Mesothelial cell of epicardium (in vitro differentiated cells): ENCODE results near the gene IFT43. TPM values are rescaled to one million over a fixed set of nuclear protein-coding genes. Genes with fewer than 3 reads are reported as not detected.

ENCODE experiments used
- DNase-seq, 2 experiments: peaks; one replicate each; pipeline ENCODE4 v3.0.0; 2021; ENCODE audit warnings: low spot score in 2 of 2; ENCODE audit not compliant: unreplicated experiment in 2 of 2
- H3K27ac Mint-ChIP-seq: 2 replicates; pipeline ENCODE4 v1.8.0; 2021; ENCODE audit warnings: mixed read lengths
- H3K27me3 Mint-ChIP-seq: 2 replicates; pipeline ENCODE4 v1.8.0; 2021; ENCODE audit warnings: low read depth, mixed read lengths
- H3K36me3 Mint-ChIP-seq: 2 replicates; pipeline ENCODE4 v1.8.0; 2021; ENCODE audit warnings: mixed read lengths
- H3K4me1 Mint-ChIP-seq: 2 replicates; pipeline ENCODE4 v1.8.0; 2021; ENCODE audit warnings: mixed read lengths
- H3K4me3 Mint-ChIP-seq: 2 replicates; pipeline ENCODE4 v1.8.0; 2021; ENCODE audit warnings: mild to moderate bottlenecking, moderate library complexity, mixed read lengths
- H3K9me3 Mint-ChIP-seq: 2 replicates; pipeline ENCODE4 v1.8.0; 2021; ENCODE audit warnings: mixed read lengths
- total RNA-seq: library from RNA; stranded (reverse); gene quantifications from 3 replicates; pipeline ENCODE4 v1.2.1, GENCODE V29; 2021
- TF ChIP-seq, protein P1 (sequence below): fragments of 200-600 bp; sonication (generic); IDR thresholded peaks from one replicate; pipeline ENCODE4 v1.5.0; 2021; ENCODE audit warnings: antibody characterized with exemption; ENCODE audit not compliant: unreplicated experiment

Gene IFT43
- total RNA-seq, 1 donor from 2014 or later = 46.0 TPM

DNA sequence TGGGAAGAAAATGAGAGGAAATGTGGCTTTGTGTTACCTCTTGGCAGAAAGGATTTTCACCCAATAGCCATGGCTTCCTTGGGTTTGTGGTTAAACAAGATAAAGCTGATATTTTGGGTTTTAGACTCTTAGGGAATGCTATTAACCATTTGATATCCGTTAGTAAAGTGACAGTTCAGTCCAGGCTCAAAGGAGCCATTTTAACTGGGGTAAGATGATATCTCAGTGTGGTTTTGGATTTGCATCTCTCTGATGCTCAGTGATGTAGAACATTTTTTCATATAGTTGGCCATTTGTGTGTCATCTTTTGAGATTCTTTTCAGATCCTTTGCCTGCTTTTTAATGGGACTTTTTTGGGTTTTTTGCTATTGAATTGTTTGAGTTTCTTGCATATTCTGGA is 30.1 kb downstream of the IFT43 start:
- peaks cover 88% of the 10 kb centered on the region for H3K36me3 Mint-ChIP-seq
- no peak overlapping the region for H3K4me3 Mint-ChIP-seq
- no peaks in the 10 kb centered on the region for H3K27me3 Mint-ChIP-seq
- TF ChIP-seq, protein P1, sequence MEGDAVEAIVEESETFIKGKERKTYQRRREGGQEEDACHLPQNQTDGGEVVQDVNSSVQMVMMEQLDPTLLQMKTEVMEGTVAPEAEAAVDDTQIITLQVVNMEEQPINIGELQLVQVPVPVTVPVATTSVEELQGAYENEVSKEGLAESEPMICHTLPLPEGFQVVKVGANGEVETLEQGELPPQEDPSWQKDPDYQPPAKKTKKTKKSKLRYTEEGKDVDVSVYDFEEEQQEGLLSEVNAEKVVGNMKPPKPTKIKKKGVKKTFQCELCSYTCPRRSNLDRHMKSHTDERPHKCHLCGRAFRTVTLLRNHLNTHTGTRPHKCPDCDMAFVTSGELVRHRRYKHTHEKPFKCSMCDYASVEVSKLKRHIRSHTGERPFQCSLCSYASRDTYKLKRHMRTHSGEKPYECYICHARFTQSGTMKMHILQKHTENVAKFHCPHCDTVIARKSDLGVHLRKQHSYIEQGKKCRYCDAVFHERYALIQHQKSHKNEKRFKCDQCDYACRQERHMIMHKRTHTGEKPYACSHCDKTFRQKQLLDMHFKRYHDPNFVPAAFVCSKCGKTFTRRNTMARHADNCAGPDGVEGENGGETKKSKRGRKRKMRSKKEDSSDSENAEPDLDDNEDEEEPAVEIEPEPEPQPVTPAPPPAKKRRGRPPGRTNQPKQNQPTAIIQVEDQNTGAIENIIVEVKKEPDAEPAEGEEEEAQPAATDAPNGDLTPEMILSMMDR = no peak
- H3K9me3 Mint-ChIP-seq = peaks cover 36% of the 10 kb centered on the region
- no peak for DNase-seq
- H3K4me1 Mint-ChIP-seq = peaks cover 2% of the 10 kb centered on the region
- H3K27ac Mint-ChIP-seq = no peak overlapping the region

DNA sequence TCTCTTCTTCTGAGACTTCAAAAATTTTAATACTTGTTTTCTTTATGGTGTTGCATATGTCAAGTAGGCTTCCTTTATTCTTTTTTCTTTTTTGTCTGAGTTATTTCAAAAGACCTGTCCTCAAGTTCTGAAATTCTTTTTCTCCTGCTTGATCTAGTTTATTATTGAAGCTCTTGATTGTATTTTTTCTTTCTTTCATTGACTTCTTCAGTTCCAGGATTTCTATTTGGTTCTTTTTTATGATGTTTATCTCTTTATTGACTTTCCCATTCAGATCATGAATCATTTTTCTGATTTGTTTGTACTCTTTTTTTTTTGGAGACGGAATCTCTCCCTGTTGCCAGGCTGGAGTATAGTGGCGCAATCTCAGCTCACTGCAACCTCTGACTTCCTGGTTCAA is 34.1 kb downstream of the IFT43 start:
- Mint-ChIP-seq H3K4me1 (peaks cover 12% of the 10 kb centered on the region), H3K27me3 (no peaks in the 10 kb centered on the region), H3K36me3 (peaks cover 79% of the 10 kb centered on the region), H3K27ac (no peak overlapping the region), H3K4me3 (no peak overlapping the region), H3K9me3 (peaks cover 36% of the 10 kb centered on the region)
- TF ChIP-seq, protein P1 = no peak
- no peak for DNase-seq

DNA sequence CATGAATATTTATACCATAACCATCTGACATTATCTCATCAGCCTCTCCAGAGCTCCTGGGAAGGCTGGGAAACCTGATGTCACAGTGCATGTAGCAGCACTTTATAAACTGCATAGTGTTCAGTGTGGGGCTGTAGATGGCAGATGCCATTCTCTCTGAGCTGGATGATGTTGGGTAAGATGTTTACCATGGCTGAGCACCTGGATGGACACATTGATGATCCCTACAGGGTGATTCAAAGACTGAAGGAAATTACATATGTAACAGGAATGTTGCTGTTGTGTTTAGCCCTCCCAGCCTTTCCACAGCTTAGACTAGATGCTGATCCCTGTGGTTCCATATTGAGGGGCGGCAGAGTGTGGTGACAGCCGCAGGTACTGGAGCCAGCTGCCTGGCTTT is 37.4 kb downstream of the IFT43 start:
- Mint-ChIP-seq H3K27me3 (no peaks in the 10 kb centered on the region), H3K4me1 (peaks cover 12% of the 10 kb centered on the region), H3K4me3 (no peak overlapping the region), H3K9me3 (peaks cover 33% of the 10 kb centered on the region), H3K27ac (no peak overlapping the region), H3K36me3 (peaks cover 72% of the 10 kb centered on the region)
- no peak for DNase-seq
- TF ChIP-seq, protein P1 = no peak

DNA sequence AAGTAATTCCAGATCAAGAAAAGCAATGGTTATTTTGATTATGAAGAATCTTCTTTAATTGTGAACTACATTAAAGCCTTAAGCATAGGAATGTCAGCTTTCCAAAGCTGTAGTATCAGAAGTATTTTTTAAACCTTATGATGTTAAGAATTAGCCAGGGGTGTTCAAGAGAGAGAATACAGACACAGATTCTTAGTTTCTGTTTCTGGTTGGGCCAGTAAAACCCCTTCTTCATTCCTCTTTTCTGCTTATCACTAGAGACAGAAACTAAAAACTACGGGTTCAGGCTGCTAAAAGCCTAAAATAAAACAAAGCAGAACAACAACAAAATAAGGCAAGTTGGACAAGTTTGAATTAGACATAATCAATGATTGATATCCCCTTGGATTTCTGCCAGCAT is 38.2 kb downstream of the IFT43 start:
- Mint-ChIP-seq H3K36me3 (peaks cover 72% of the 10 kb centered on the region), H3K4me1 (peaks cover 12% of the 10 kb centered on the region), H3K9me3 (peaks cover 32% of the 10 kb centered on the region), H3K27ac (peak overlapping the region; percentile 79), H3K4me3 (no peak overlapping the region), H3K27me3 (no peaks in the 10 kb centered on the region)
- no peak for DNase-seq
- TF ChIP-seq, protein P1 = no peak

DNA sequence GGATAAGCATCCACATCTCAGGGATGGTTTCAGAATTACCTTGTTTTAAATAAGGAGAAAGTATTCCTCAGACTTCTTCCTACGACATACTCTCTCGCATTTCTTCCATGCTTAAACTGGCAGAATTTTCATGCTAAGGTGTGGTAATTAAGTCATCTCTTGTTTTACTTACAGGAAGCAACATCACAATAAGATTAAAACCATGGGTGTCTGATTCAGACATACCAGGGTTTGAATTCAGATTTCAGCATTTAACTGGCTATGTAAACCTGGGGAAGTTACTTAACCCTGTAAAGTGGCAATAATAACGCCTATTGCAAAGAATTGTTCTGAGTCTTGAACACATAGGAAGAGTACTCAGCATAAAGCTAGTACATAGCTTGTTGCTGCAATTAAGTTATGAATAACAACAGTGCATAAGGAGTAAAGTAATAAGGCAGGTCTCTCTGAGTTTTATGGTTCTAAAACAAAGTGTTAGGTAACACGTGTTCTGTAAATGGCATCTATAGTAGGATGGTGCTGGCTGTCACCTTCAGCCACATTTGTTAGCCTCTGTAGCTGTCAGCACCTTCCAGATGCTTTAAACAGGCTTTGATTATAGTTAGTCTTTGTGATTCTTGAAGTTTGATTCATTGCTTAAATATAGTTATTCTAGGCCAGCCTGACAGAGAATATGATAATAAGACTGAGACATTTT is 38.8 kb downstream of the IFT43 start:
- H3K36me3 Mint-ChIP-seq = peaks cover 73% of the 10 kb centered on the region
- no peak for DNase-seq

More for the DNA sequence above, 38.8 kb downstream of the IFT43 start:
- Mint-ChIP-seq H3K4me3 (no peak overlapping the region), H3K4me1 (peaks cover 12% of the 10 kb centered on the region), H3K27ac (no peak overlapping the region), H3K9me3 (peaks cover 30% of the 10 kb centered on the region), H3K27me3 (no peaks in the 10 kb centered on the region)
- TF ChIP-seq, protein P1 = no peak
